OCI-M1 (cell line): ENCODE data around the gene RAB14.
A peak's percentile ranks its signal among the peaks of the same experiment; 100 is the strongest.
"Not testable (repeated sequence)": the region's sequence is repeated elsewhere in the genome, so short reads cannot be mapped to it uniquely, and the experiment has no call there.

Source experiments
- DNase-seq: peaks from one replicate; lab custom pipeline; 2025; lab: John Stamatoyannopoulos, UW

Gene RAB14

DNA sequence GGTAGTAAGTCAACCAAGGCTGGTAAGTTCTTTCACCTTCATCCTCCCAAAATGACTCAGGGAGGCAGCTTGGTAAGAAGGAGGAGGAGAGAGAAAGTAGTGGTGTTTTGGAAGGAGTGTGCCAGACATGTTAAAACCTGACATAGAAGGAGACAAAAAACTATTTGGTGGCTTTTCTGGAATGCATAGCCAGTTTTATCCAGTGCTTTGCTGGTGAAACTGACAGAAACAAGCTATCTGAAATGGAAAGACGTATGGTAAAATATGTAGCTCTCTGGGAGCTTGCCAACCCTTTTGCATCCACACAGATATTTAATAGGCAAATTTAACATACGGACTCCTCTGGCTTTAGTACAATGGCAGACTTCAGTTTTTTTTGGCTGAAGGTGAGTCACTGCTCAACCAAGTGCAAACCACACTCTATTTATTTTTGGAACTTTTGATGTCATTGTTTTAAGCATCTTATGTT lies 45.4 kb downstream of the RAB14 start:
- DNase-seq: no peak

DNA sequence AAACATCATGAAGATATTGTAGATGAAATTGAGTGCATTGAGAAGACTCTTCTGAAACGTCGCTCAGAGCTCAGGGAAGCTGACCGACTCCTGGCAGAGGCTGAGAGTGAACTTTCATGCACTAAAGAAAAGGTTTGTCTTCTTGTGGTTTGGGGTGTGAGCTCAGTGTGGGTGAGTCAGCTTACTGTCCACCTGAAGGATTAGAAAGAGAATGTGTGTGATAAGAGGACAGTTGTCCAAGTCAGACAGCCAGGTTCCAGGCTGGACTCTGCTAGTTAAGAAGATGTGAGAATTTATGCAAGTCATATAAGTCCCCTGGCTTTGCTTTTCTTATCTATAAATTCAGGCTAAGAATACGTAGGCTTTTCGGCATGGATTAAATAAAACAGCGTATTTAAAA lies 46.9 kb downstream of the RAB14 start:
- DNase-seq: peak; percentile 77

DNA sequence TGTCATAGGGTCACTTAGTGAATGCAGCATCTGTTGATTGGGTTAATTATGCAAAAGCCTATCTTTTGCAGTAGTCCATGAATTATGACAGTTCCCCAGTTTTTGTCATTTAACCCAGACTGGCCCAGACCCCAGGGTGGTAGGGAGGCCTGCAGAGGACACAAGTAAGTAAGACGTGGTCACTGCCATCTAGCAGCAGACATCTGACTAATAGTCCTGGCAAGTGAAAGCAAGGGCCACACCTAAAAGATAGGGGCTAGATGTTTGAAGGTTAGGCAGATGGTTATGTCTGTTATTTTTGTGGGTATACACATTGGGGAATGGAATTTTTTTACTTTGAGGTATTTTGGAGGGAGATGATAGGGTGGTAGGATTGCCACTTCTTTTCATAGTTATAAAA lies 48.0 kb downstream of the RAB14 start:
- DNase-seq: peak; percentile 39

DNA sequence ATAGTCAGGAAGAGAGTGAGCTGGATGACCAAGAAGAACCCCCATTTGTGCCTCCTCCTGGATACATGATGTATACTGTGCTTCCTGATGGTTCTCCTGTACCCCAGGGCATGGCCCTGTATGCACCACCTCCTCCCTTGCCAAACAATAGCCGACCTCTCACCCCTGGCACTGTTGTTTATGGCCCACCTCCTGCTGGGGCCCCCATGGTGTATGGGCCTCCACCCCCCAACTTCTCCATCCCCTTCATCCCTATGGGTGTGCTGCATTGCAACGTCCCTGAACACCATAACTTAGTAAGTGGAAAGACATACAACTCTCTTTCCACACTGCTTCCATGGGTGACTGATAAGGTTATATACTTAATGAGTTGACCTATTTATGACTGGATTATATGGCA lies 51.5 kb downstream of the RAB14 start:
- no peak for DNase-seq

DNA sequence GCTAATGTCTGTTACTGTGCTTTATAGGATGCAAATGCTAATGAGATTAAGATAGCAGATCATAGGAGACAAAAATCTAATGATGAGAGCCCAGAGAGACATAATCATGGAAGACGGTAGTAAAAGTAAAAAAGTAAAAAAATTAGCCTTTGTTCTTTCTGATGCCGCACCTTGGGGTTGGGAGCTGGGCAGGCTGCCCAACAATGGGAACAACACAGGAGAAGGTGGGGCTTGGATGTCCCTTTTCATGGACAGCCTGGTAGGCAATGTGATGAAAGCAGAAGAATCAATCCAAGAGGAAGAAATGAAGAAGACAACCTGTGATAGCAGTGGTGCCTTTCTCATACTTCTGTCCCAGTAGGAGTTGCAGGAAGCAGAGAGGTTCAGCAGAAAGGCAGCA lies 57.2 kb downstream of the RAB14 start:
- no peak for DNase-seq

DNA sequence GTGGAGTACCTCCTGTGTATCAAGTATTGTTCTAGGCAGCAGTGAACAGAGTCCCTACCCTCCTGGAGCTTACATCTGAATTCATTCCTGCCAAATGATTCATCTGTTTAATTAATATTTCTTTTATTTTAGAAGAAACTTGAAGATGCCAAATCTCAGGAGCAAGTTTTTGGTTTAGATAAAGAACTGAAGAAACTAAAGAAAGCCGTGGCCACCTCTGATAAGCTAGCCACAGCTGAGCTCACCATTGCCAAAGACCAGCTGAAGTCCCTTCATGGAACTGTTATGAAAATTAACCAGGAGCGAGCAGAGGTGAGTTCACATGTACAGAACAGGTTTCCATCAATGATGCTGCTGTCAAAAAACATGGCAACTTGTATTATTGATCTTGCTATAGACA lies 57.9 kb downstream of the RAB14 start:
- DNase-seq: no peak

DNA sequence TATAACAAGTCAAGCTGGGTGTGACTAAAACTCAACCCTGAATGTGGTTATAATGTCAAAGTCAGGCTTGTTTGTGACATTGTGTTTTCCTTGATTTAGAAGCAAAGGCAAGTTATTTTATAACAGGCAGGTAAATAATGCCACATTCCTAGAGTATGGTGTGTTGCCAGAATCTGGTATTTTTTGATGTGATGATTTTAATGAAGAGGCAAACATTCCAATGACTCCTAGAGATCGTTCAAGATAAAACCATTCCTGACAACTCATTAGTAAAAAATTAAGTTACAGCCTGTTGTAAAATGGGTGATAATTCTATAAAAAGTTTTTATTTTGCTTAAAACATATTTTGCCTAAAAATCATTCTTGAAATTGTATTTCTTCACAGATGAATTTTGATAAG lies 60.0 kb downstream of the RAB14 start:
- DNase-seq: no peak

DNA sequence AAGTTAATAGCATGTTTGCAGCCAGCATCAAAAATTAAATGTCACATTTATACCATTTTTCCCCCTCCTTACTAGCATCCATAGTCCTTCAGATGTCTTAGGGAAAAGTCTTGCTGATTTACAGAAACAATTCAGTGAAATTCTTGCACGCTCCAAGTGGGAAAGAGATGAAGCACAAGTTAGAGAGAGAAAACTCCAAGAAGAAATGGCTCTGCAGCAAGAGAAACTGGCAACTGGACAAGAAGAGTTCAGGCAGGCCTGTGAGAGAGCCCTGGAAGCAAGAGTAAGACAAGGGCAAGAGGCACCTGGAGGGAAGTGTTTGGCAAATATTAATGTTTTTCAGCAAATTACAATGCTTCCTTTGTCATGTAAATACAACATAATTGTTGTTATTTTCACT lies 60.4 kb downstream of the RAB14 start:
- no peak for DNase-seq

DNA sequence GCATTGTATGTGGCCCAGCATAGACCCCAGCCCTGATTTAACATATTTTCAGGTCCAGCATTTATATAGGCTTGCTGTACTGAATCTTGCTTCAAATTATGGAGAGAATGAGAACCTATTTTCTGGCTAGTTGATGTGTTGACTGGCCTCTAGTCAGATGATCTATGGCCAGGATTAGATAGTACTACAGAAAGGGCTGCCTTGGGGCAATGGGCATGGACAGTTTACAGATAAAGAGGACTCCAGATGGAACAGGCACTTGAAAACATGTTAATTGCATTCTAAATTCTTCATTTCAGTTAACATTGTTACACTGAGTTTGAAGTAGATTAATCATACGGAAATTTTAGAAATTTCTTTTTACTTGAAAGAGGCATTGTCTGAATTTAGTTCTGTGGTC lies 61.5 kb downstream of the RAB14 start:
- DNase-seq: no peak

DNA sequence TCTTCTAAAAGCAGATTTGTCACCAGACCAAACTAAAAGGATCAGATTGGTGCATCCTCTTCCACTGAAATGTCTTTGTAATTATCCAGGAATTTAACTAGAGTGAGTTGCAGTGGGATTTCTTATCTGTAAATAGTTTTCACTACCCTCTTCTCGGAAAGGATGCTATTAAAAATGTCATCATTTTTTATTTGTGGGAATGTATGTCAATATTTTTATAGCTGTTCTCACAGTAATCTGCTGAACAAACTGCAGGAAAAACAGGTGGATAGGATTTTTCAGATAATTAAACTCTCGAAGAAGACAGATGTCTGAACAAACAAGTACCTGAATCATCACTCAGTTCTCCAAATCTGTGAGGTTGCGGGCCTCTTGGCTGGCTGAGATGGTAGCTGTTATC lies 62.7 kb downstream of the RAB14 start:
- no peak for DNase-seq

DNA sequence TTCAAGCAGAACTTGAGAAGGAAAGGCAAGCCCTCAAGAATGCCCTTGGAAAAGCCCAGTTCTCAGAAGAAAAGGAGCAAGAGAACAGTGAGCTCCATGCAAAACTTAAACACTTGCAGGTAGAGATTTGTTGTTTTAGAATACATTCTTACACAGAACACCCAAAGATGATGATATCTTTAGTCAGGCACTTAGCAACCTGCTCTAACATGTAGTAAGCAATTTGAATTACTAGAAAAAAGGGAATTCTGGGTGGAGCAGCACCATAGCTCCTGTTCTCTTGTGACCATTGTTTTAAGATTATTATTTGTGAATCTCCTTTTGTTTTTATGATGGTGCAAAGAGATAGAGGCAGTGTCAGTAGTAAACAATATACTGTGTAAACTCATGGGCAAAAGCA lies 63.1 kb downstream of the RAB14 start:
- no peak for DNase-seq

DNA sequence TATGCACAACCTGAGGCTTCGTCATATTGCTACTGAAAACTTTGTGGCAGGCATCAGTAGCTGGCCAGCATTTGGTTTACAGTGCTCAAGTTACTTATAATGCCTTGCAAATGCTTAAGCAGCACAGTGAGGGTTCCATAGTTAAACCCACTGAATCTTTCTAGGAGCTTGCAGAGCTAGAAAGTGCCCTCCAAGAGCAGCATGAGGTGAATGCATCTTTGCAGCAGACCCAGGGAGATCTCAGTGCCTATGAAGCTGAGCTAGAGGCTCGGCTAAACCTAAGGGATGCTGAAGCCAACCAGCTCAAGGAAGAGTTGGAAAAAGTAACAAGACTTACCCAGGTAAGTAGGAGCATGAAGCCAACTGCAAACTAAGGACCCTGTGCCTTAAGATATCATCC lies 66.0 kb downstream of the RAB14 start:
- DNase-seq: no peak

DNA sequence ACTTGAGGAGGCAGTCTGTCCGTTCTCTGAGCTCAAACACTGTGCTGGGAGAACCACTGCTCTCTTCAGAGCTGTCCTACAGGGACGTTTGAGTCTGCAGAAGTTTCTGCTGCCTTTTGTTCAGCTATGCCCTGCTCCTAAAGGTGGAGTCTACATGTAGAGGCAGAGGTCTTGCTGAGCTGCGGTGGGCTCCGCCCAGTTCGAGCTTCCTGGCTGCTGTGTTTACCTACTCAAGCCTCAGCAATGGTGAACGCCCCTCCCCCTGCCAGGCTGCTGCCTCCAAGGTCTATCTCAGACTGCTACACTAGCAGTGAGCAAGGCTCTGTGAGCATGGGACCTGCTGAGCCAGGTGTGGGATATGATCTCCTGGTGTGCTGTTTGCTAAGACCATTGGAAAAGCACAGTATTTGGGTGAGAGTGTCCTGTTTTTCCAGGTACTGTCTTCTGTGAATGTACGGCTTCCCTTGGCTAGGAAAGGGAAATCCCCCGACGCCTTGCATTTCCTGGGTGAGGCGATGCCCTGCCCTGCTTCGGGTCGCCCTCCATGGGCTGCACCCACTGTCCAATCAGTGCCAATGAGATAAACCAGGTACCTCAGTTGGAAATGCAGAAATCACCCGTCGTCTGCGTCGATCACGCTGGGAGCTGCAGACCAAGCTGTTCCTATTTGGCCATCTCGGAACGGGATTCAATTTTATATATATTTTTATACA lies 68.4 kb downstream of the RAB14 start:
- DNase-seq: no peak

DNA sequence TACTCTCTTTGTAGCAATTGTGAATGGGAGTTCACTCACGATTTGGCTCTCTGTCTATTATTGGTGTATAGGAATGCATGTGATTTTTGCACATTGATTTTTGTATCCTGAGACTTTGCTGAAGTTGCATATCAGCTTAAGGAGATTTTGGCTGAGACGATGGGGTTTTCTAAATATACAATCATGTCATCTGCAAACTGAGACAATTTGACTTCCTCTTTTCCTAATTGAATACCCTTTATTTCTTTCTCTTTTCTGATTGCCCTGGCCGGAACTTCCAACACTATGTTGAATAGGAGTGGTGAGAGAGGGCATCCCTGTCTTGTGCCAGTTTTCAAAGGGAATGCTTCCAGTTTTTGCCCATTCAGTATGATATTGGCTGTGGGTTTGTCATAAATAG lies 72.3 kb downstream of the RAB14 start:
- DNase-seq: not testable (repeated sequence)
